Esophagus muscularis mucosa (tissue), 4 donors: Measurements from ENCODE around the gene WDR48.

Experiments
- EP300 ChIP-seq: sonication (generic); formaldehyde crosslinking; IDR thresholded peaks from one replicate; pipeline ENCODE4 v1.6.1; 2017; ENCODE audit warnings: antibody characterized with exemption
- POLR2A ChIP-seq: fragments of 450-650 bp; IDR thresholded peaks from one replicate; pipeline ENCODE4 v1.6.1; 2017; ENCODE audit warnings: antibody characterized with exemption, moderate library complexity, mild to moderate bottlenecking, low read depth
- POLR2AphosphoS5 ChIP-seq, 2 donors: sonication (generic); formaldehyde crosslinking; IDR thresholded peaks; one replicate each; pipeline ENCODE4 v1.6.1; 2017; ENCODE audit warnings: antibody characterized with exemption in 2 of 2
- TF ChIP-seq, protein P1 (sequence below), 3 experiments: fragments of 200-600 bp in 2 of 3; fragments of 450-650 bp in 1 of 3; sonication (generic) in 2 of 3; IDR thresholded peaks; one replicate each; pipeline ENCODE4 v1.5.1; 2017 to 2019; ENCODE audit warnings: antibody characterized with exemption in 3 of 3, mild to moderate bottlenecking in 2 of 3, moderate library complexity in 1 of 3

DNA sequence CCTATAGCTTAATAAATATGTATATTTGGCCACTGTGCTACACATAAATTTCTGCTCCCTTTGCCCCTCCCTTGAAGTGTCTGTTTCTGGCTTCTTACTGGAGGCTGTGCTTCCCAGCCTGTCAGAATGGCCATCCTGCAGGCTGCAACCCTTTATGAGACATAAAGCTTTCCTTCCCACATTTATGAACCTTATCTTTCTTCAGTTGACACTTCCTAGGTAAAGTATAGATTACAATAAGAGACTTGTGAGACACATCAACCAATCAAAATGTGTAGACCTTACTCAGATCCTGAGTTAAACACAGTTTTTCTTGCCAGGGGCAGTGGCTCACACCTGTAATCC is 29.6 kb upstream of the WDR48 start:
- TF ChIP-seq, protein P1, sequence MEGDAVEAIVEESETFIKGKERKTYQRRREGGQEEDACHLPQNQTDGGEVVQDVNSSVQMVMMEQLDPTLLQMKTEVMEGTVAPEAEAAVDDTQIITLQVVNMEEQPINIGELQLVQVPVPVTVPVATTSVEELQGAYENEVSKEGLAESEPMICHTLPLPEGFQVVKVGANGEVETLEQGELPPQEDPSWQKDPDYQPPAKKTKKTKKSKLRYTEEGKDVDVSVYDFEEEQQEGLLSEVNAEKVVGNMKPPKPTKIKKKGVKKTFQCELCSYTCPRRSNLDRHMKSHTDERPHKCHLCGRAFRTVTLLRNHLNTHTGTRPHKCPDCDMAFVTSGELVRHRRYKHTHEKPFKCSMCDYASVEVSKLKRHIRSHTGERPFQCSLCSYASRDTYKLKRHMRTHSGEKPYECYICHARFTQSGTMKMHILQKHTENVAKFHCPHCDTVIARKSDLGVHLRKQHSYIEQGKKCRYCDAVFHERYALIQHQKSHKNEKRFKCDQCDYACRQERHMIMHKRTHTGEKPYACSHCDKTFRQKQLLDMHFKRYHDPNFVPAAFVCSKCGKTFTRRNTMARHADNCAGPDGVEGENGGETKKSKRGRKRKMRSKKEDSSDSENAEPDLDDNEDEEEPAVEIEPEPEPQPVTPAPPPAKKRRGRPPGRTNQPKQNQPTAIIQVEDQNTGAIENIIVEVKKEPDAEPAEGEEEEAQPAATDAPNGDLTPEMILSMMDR (IDR thresholded peaks at IDR 0.05): no peak
- no peak for TF ChIP-seq EP300
- no peak for TF ChIP-seq POLR2AphosphoS5 (IDR thresholded peaks at IDR 0.05)
- no peak for TF ChIP-seq POLR2A
